ENCODE results near the gene MED20.

MED20 gene

GRCh38 chr6:41941280-41942066 lies 20.5 kb upstream of the MED20 start, which contains the start of gene CCND3:
CCND3 (minus strand) TSS chr6:41941808; CDS start chr6:41941649, 159 bp downstream.
- Histone ChIP-seq H3K27me3 (replicated peaks; ENCODE audit: control insufficient read depth, insufficient read depth, low read length, poor library complexity, severe bottlenecking) (no peaks in the 10 kb centered on the region), H3K36me3 (ENCODE audit: control insufficient read depth, insufficient read depth, low read length) (peaks cover 20% of the 10 kb centered on the region), H3K4me3 (ENCODE audit: insufficient read depth, low read depth, low read length, poor library complexity, severe bottlenecking) (peak within 1 kb of the TSS; percentile 94), H3K27ac (ENCODE audit: insufficient read depth, low read length, poor library complexity, severe bottlenecking) (peak within 1 kb of the TSS; percentile 77), H3K9me3 (ENCODE audit: control insufficient read depth, low read length) (no peaks in the 10 kb centered on the region), H3K4me1 (ENCODE audit: control insufficient read depth, insufficient read depth, low read length, poor library complexity, severe bottlenecking) (peaks cover 50% of the 10 kb centered on the region)
- peak; percentile 69 to 79 (median 71) for DNase-seq

DNA sequence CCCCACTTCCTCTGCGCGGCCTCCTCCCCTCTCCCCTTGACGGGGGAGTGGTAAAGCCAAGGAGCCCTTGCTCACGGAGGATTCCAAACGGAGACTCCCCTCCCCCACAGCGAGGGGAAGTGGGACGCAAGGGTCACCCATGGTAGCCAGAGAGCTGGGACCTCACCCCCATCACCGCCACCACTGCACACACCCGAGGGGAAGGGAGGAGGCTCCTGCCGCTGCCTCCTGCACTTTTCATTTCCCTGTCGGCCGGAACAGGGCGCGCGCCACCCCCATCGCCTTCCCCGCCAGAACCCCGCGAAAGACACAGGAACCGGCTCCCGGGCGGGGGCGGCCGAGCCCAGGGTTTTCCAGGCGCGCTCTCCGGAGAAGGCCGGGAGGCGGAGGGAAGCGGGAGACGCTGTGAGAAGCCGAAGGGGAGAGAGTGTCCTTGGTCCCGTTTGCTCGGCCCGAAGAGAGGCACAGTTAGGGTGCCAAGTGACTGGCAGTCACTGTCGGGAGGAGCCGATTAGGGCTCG lies 19.9 kb upstream of the MED20 start:
- Histone ChIP-seq H3K4me1 (ENCODE audit: control insufficient read depth, insufficient read depth, low read length, poor library complexity, severe bottlenecking) (peaks cover 57% of the 10 kb centered on the region), H3K27me3 (replicated peaks; ENCODE audit: control insufficient read depth, insufficient read depth, low read length, poor library complexity, severe bottlenecking) (no peaks in the 10 kb centered on the region), H3K36me3 (ENCODE audit: control insufficient read depth, insufficient read depth, low read length) (peaks cover 16% of the 10 kb centered on the region), H3K27ac (ENCODE audit: insufficient read depth, low read length, poor library complexity, severe bottlenecking) (peak overlapping the region; percentile 75), H3K9me3 (ENCODE audit: control insufficient read depth, low read length) (no peaks in the 10 kb centered on the region), H3K4me3 (ENCODE audit: insufficient read depth, low read depth, low read length, poor library complexity, severe bottlenecking) (peak overlapping the region; percentile 94)
- DNase-seq: peak; percentile 23 to 36 (median 28)

- Histone ChIP-seq H3K4me1 (ENCODE audit: control insufficient read depth, insufficient read depth, low read length, poor library complexity, severe bottlenecking) (peaks cover 62% of the 10 kb centered on the region), H3K36me3 (ENCODE audit: control insufficient read depth, insufficient read depth, low read length) (peaks cover 18% of the 10 kb centered on the region)
- DNase-seq: no peak
These were observed 19.2 kb upstream of the MED20 start for GRCh38 chr6:41939848-41940758.

GRCh38 chr6:41939176-41939847 lies 18.4 kb upstream of the MED20 start:
- Histone ChIP-seq H3K36me3 (ENCODE audit: control insufficient read depth, insufficient read depth, low read length) (peaks cover 26% of the 10 kb centered on the region), H3K27ac (ENCODE audit: insufficient read depth, low read length, poor library complexity, severe bottlenecking) (peak overlapping the region; percentile 75), H3K9me3 (ENCODE audit: control insufficient read depth, low read length) (no peaks in the 10 kb centered on the region), H3K27me3 (replicated peaks; ENCODE audit: control insufficient read depth, insufficient read depth, low read length, poor library complexity, severe bottlenecking) (no peaks in the 10 kb centered on the region), H3K4me3 (ENCODE audit: insufficient read depth, low read depth, low read length, poor library complexity, severe bottlenecking) (peak overlapping the region; percentile 30), H3K4me1 (ENCODE audit: control insufficient read depth, insufficient read depth, low read length, poor library complexity, severe bottlenecking) (peaks cover 67% of the 10 kb centered on the region)
- no peak for DNase-seq

More at GRCh38 chr6:41939848-41940758, 19.2 kb upstream of the MED20 start:
- Histone ChIP-seq H3K27ac (ENCODE audit: insufficient read depth, low read length, poor library complexity, severe bottlenecking) (peak overlapping the region; percentile 75), H3K9me3 (ENCODE audit: control insufficient read depth, low read length) (no peaks in the 10 kb centered on the region), H3K4me3 (ENCODE audit: insufficient read depth, low read depth, low read length, poor library complexity, severe bottlenecking) (peak overlapping the region; percentile 94), H3K27me3 (replicated peaks; ENCODE audit: control insufficient read depth, insufficient read depth, low read length, poor library complexity, severe bottlenecking) (no peaks in the 10 kb centered on the region)

- Histone ChIP-seq H3K9me3 (ENCODE audit: control insufficient read depth, low read length) (no peaks in the 10 kb centered on the region), H3K27ac (ENCODE audit: insufficient read depth, low read length, poor library complexity, severe bottlenecking) (peak overlapping the region; percentile 75), H3K4me3 (ENCODE audit: insufficient read depth, low read depth, low read length, poor library complexity, severe bottlenecking) (peak overlapping the region; percentile 30), H3K36me3 (ENCODE audit: control insufficient read depth, insufficient read depth, low read length) (peaks cover 32% of the 10 kb centered on the region), H3K27me3 (replicated peaks; ENCODE audit: control insufficient read depth, insufficient read depth, low read length, poor library complexity, severe bottlenecking) (no peaks in the 10 kb centered on the region), H3K4me1 (ENCODE audit: control insufficient read depth, insufficient read depth, low read length, poor library complexity, severe bottlenecking) (peaks cover 67% of the 10 kb centered on the region)
- DNase-seq: no peak
These were observed 17.7 kb upstream of the MED20 start for GRCh38 chr6:41938590-41939175.

GRCh38 chr6:41937861-41938574 lies 17.1 kb upstream of the MED20 start:
- Histone ChIP-seq H3K9me3 (ENCODE audit: control insufficient read depth, low read length) (no peaks in the 10 kb centered on the region), H3K27ac (ENCODE audit: insufficient read depth, low read length, poor library complexity, severe bottlenecking) (peak overlapping the region; percentile 75), H3K36me3 (ENCODE audit: control insufficient read depth, insufficient read depth, low read length) (peaks cover 34% of the 10 kb centered on the region), H3K27me3 (replicated peaks; ENCODE audit: control insufficient read depth, insufficient read depth, low read length, poor library complexity, severe bottlenecking) (no peaks in the 10 kb centered on the region), H3K4me1 (ENCODE audit: control insufficient read depth, insufficient read depth, low read length, poor library complexity, severe bottlenecking) (peaks cover 67% of the 10 kb centered on the region), H3K4me3 (ENCODE audit: insufficient read depth, low read depth, low read length, poor library complexity, severe bottlenecking) (peak overlapping the region; percentile 30)
- peak; percentile 34 to 60 (median 37) for DNase-seq

- Histone ChIP-seq H3K4me3 (ENCODE audit: insufficient read depth, low read depth, low read length, poor library complexity, severe bottlenecking) (peak overlapping the region; percentile 30), H3K27ac (ENCODE audit: insufficient read depth, low read length, poor library complexity, severe bottlenecking) (peak overlapping the region; percentile 75), H3K4me1 (ENCODE audit: control insufficient read depth, insufficient read depth, low read length, poor library complexity, severe bottlenecking) (peaks cover 65% of the 10 kb centered on the region), H3K27me3 (replicated peaks; ENCODE audit: control insufficient read depth, insufficient read depth, low read length, poor library complexity, severe bottlenecking) (no peaks in the 10 kb centered on the region), H3K9me3 (ENCODE audit: control insufficient read depth, low read length) (no peaks in the 10 kb centered on the region), H3K36me3 (ENCODE audit: control insufficient read depth, insufficient read depth, low read length) (peaks cover 39% of the 10 kb centered on the region)
- DNase-seq: no peak
These were observed 16.5 kb upstream of the MED20 start for GRCh38 chr6:41937472-41937860.

DNA sequence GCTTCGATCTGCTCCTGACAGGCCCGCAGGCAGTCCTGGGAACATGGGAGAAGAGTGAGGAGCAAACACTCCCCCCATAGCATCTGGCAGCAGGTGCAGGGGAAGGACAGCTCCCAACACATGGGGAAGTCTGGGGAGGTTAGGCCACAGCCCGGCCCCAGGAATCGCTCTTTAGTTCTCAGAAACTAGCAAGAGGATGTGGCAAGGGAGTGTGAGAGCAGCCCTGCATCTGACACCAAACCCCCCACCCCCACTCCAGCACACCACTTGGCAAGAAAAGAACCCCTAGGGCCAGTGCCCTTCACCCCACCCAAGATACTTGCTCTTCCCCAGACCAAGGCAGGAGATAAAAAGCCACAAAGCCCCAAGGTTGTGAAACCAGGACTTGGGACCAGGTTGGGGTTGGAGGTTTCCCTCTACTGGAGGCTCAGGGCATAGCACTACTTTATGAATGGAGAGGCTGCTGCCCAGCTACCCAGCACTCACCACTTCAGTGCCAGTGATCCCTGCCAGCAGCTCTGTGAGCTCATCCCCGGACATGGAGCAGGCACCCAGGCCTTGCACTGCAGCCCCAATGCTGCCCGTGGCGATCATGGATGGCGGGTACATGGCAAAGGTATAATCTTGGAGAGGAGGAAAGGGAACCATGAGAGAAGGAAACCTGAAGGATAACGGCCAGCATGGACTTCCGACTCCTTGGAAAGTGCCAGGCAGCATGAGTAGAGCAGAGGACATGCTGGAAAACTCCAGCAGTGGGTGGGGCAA lies 15.3 kb upstream of the MED20 start:
- Histone ChIP-seq H3K9me3 (ENCODE audit: control insufficient read depth, low read length) (no peaks in the 10 kb centered on the region), H3K27ac (ENCODE audit: insufficient read depth, low read length, poor library complexity, severe bottlenecking) (peak overlapping the region; percentile 57), H3K4me3 (ENCODE audit: insufficient read depth, low read depth, low read length, poor library complexity, severe bottlenecking) (no peak overlapping the region), H3K27me3 (replicated peaks; ENCODE audit: control insufficient read depth, insufficient read depth, low read length, poor library complexity, severe bottlenecking) (no peaks in the 10 kb centered on the region), H3K36me3 (ENCODE audit: control insufficient read depth, insufficient read depth, low read length) (peaks cover 51% of the 10 kb centered on the region), H3K4me1 (ENCODE audit: control insufficient read depth, insufficient read depth, low read length, poor library complexity, severe bottlenecking) (peaks cover 60% of the 10 kb centered on the region)
- DNase-seq: peak; percentile 58 to 66 (median 65)
